HG03521 (cell line): ENCODE results near the gene MFN1.
A peak's percentile ranks its signal among the peaks of the same experiment; 100 is the strongest.

Experiments used
- ATAC-seq: cut with Tn5 transposase; IDR thresholded peaks from one replicate; pipeline ENCODE4 v1.9.1; 2021; ENCODE audit warnings: mild to moderate bottlenecking, moderate library complexity; ENCODE audit not compliant: unreplicated experiment

Gene MFN1

GRCh38 chr3:179336345-179336929 is 11.1 kb upstream of the MFN1 start:
- no peak for ATAC-seq

GRCh38 chr3:179348325-179349013 is 960 bp downstream of the MFN1 start:
- ATAC-seq, result peak; percentile 38

GRCh38 chr3:179355996-179356395 is 8.5 kb downstream of the MFN1 start:
- ATAC-seq, result no peak

- no peak for ATAC-seq
Observed at GRCh38 chr3:179363332-179363731, 15.8 kb downstream of the MFN1 start.

GRCh38 chr3:179369621-179370020 is 22.1 kb downstream of the MFN1 start:
- ATAC-seq, result no peak

GRCh38 chr3:179373938-179374337 is 26.4 kb downstream of the MFN1 start:
- ATAC-seq, result no peak

- ATAC-seq, result no peak
Observed at GRCh38 chr3:179375091-179375999, 27.8 kb downstream of the MFN1 start.

- no peak for ATAC-seq
Observed at GRCh38 chr3:179376474-179376873, 29.0 kb downstream of the MFN1 start.

GRCh38 chr3:179391906-179392305 is 44.4 kb downstream of the MFN1 start:
- ATAC-seq, result no peak

- ATAC-seq, result no peak
Observed at GRCh38 chr3:179398574-179399231, 51.2 kb downstream of the MFN1 start.

- ATAC-seq, result no peak
Observed at GRCh38 chr3:179401561-179401960, 54.1 kb downstream of the MFN1 start.

GRCh38 chr3:179402963-179403362 is 55.5 kb downstream of the MFN1 start:
- no peak for ATAC-seq

- ATAC-seq, result no peak
Observed at GRCh38 chr3:179404307-179404706, 56.8 kb downstream of the MFN1 start.

- ATAC-seq, result no peak
Observed at GRCh38 chr3:179410331-179410730, 62.8 kb downstream of the MFN1 start.

- no peak for ATAC-seq
Observed at GRCh38 chr3:179410999-179411398, 63.5 kb downstream of the MFN1 start.

- ATAC-seq, result no peak
Observed at GRCh38 chr3:179414804-179415203, 67.3 kb downstream of the MFN1 start.

- no peak for ATAC-seq
Observed at GRCh38 chr3:179415377-179415776, 67.9 kb downstream of the MFN1 start.

GRCh38 chr3:179416681-179417080 is 69.2 kb downstream of the MFN1 start:
- no peak for ATAC-seq

GRCh38 chr3:179418610-179419009 is 71.1 kb downstream of the MFN1 start:
- no peak for ATAC-seq

- ATAC-seq, result no peak
Observed at GRCh38 chr3:179421500-179421899, 74.0 kb downstream of the MFN1 start.

GRCh38 chr3:179425075-179425474 is 77.6 kb downstream of the MFN1 start:
- no peak for ATAC-seq
